HL-60 (cell line): Measurements from ENCODE around the gene AHR.

Experiments used
- GABPA ChIP-seq: IDR thresholded peaks from 2 replicates; pipeline ENCODE4 v1.6.1; 2012; ENCODE audit warnings: low read depth
- POLR2AphosphoS5 ChIP-seq: IDR thresholded peaks from 2 replicates; pipeline ENCODE4 v1.6.1; 2012; ENCODE audit warnings: low read depth
- REST ChIP-seq: IDR thresholded peaks from 2 replicates; pipeline ENCODE4 v1.6.1; 2012; ENCODE audit warnings: low read depth; ENCODE audit not compliant: insufficient replicate concordance
- SPI1 ChIP-seq: IDR thresholded peaks from 2 replicates; pipeline ENCODE4 v1.6.1; 2012; ENCODE audit warnings: low read depth, mild to moderate bottlenecking, borderline replicate concordance
- TF ChIP-seq, protein P1 (sequence below): IDR thresholded peaks from one replicate; pipeline ENCODE4 v1.5.1; 2011; ENCODE audit warnings: low read length, control low read depth, inconsistent platforms; ENCODE audit not compliant: insufficient read depth

- no peak for TF ChIP-seq POLR2AphosphoS5
- TF ChIP-seq, protein P1, sequence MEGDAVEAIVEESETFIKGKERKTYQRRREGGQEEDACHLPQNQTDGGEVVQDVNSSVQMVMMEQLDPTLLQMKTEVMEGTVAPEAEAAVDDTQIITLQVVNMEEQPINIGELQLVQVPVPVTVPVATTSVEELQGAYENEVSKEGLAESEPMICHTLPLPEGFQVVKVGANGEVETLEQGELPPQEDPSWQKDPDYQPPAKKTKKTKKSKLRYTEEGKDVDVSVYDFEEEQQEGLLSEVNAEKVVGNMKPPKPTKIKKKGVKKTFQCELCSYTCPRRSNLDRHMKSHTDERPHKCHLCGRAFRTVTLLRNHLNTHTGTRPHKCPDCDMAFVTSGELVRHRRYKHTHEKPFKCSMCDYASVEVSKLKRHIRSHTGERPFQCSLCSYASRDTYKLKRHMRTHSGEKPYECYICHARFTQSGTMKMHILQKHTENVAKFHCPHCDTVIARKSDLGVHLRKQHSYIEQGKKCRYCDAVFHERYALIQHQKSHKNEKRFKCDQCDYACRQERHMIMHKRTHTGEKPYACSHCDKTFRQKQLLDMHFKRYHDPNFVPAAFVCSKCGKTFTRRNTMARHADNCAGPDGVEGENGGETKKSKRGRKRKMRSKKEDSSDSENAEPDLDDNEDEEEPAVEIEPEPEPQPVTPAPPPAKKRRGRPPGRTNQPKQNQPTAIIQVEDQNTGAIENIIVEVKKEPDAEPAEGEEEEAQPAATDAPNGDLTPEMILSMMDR = no peak
- no peak for TF ChIP-seq GABPA
- no peak for TF ChIP-seq SPI1
- TF ChIP-seq REST = no peak
These were observed 56.0 kb downstream of the AHR start for GRCh38 chr7:17354473-17354872.
